ENCODE results near the gene STXBP1. TPM values are rescaled to one million over a fixed set of nuclear protein-coding genes. Genes with fewer than 3 reads are reported as not detected.

Gene STXBP1
- total RNA-seq, 1 experiment from 2014 or later = 44.0 TPM

DNA sequence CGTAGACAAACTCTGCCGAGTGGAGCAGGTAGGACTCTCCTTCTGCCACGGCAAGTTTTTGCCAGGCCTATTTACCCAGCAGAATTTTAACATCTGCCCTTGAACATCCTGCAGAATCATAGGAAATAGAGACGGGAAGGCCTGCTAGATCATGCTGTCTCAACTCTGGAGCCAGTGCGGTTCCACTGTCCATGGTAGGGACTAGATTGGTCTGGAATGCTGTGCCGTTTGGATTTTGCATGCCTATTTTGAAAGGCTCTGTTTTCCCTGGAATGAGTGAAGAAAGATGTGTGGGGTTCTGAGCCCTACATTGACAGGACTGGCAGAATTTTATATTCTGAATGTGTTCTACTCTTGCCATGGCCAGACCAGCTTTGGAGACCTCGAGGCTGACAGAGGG is 61.2 kb downstream of the STXBP1 start:
- no peaks in the 10 kb centered on the region for H3K27me3 ChIP-seq (ENCODE audit: insufficient read depth, low read depth)
- no peak for DNase-seq
- H3K4me2 ChIP-seq = no peak overlapping the region
- no peak overlapping the region for H3K27ac ChIP-seq
- H3K9me3 ChIP-seq (ENCODE audit: insufficient read depth, low read depth) = no peaks in the 10 kb centered on the region
- intact Hi-C loops (cut with micrococcal nuclease; ENCODE audit: unreplicated experiment) = no loop called here
- BruUV-seq (replicated peaks) = no TSS peak
- no peak overlapping the region for H3K4me3 ChIP-seq
- ChIA-PET CTCF (no interaction called here), POLR2A (ENCODE audit: unreplicated experiment) (no interaction called here)
- H3K4me1 ChIP-seq (replicated peaks; ENCODE audit: insufficient read depth) = no peaks in the 10 kb centered on the region
- no peak for TF ChIP-seq EZH2 (IDR thresholded peaks at IDR 0.05; ENCODE audit: low read depth)
- TF ChIP-seq, protein P1, sequence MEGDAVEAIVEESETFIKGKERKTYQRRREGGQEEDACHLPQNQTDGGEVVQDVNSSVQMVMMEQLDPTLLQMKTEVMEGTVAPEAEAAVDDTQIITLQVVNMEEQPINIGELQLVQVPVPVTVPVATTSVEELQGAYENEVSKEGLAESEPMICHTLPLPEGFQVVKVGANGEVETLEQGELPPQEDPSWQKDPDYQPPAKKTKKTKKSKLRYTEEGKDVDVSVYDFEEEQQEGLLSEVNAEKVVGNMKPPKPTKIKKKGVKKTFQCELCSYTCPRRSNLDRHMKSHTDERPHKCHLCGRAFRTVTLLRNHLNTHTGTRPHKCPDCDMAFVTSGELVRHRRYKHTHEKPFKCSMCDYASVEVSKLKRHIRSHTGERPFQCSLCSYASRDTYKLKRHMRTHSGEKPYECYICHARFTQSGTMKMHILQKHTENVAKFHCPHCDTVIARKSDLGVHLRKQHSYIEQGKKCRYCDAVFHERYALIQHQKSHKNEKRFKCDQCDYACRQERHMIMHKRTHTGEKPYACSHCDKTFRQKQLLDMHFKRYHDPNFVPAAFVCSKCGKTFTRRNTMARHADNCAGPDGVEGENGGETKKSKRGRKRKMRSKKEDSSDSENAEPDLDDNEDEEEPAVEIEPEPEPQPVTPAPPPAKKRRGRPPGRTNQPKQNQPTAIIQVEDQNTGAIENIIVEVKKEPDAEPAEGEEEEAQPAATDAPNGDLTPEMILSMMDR (conservative IDR thresholded peaks at IDR 0.05) = no peak
- no peak overlapping the region for H2AFZ ChIP-seq
- H3K79me2 ChIP-seq (ENCODE audit: low read depth) = no peaks in the 10 kb centered on the region
- H3K9me2 ChIP-seq (ENCODE audit: insufficient read depth) = no peaks in the 10 kb centered on the region
- no peaks in the 10 kb centered on the region for H4K20me1 ChIP-seq (ENCODE audit: insufficient read depth)
- H3F3A ChIP-seq (ENCODE audit: insufficient read depth, low read depth) = no peaks in the 10 kb centered on the region
- no peaks in the 10 kb centered on the region for H3K36me3 ChIP-seq (ENCODE audit: low read depth)

DNA sequence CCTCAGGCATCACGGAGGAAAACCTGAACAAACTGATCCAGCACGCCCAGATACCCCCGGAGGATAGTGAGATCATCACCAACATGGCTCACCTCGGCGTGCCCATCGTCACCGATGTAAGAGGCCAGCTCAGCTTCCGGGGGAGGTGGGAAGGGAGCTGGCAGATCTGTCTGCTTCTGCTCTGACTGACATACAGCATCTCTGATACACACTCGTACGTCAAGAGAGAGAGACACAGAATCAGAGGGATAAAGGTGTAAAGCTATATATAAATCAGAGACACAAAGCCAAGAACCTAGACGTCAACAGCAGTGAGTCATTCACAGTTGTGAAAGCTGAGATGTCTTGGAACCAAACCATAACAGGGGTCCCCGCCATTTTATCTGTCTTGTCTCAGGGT is 64.6 kb downstream of the STXBP1 start:
- intact Hi-C loops (cut with micrococcal nuclease; ENCODE audit: unreplicated experiment) = no loop called here
- no peak for DNase-seq
- Histone ChIP-seq H3K27ac (no peak overlapping the region), H3K9me3 (ENCODE audit: insufficient read depth, low read depth) (no peaks in the 10 kb centered on the region), H3K79me2 (ENCODE audit: low read depth) (no peaks in the 10 kb centered on the region), H2AFZ (no peak overlapping the region), H3K36me3 (ENCODE audit: low read depth) (no peaks in the 10 kb centered on the region), H3K4me1 (replicated peaks; ENCODE audit: insufficient read depth) (no peaks in the 10 kb centered on the region), H4K20me1 (ENCODE audit: insufficient read depth) (no peaks in the 10 kb centered on the region), H3K4me2 (no peak overlapping the region), H3F3A (ENCODE audit: insufficient read depth, low read depth) (no peaks in the 10 kb centered on the region), H3K27me3 (ENCODE audit: insufficient read depth, low read depth) (no peaks in the 10 kb centered on the region), H3K4me3 (no peak overlapping the region), H3K9me2 (ENCODE audit: insufficient read depth) (no peaks in the 10 kb centered on the region)
- CTCF ChIA-PET = no interaction called here
- no peak for TF ChIP-seq EZH2 (IDR thresholded peaks at IDR 0.05; ENCODE audit: low read depth)
- TF ChIP-seq, protein P1 (conservative IDR thresholded peaks at IDR 0.05) = no peak
- POLR2A ChIA-PET (ENCODE audit: unreplicated experiment) = no interaction called here
- no TSS peak for BruUV-seq (replicated peaks)

DNA sequence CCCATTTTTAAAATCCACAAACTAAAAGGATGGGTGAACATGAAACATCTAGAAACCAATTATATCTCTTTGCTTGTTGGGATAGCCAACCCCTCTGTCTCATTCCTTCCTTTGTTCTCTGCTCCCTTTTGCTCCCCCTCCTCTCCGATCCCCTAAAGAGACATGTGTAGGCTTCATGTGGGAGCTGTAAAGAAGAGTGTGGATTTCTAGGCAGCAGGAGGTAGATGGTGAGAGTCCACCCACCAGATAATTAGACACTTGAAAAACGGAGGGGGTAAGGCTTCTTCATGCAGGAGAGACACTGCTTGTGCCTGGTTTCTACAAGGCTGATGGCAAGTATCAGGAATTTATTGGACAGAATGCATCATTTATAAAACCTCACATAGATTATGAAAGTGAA is 67.4 kb downstream of the STXBP1 start:
- DNase-seq = no peak
- intact Hi-C loops (cut with micrococcal nuclease; ENCODE audit: unreplicated experiment) = no loop called here
- Histone ChIP-seq H3K79me2 (ENCODE audit: low read depth) (no peaks in the 10 kb centered on the region), H3F3A (ENCODE audit: insufficient read depth, low read depth) (no peaks in the 10 kb centered on the region), H3K4me3 (no peak overlapping the region), H3K27ac (no peak overlapping the region), H3K9me2 (ENCODE audit: insufficient read depth) (no peaks in the 10 kb centered on the region), H3K36me3 (ENCODE audit: low read depth) (no peaks in the 10 kb centered on the region), H3K4me1 (replicated peaks; ENCODE audit: insufficient read depth) (peaks cover 6% of the 10 kb centered on the region), H3K27me3 (ENCODE audit: insufficient read depth, low read depth) (no peaks in the 10 kb centered on the region), H2AFZ (no peak overlapping the region), H3K4me2 (no peak overlapping the region), H3K9me3 (ENCODE audit: insufficient read depth, low read depth) (no peaks in the 10 kb centered on the region), H4K20me1 (ENCODE audit: insufficient read depth) (no peaks in the 10 kb centered on the region)
- BruUV-seq (replicated peaks) = no TSS peak
- ChIA-PET CTCF (no interaction called here), POLR2A (ENCODE audit: unreplicated experiment) (interaction anchor here (1.0 kb wide), 1 partner anchor 55 kb away, joined by 4 read pairs; the partner anchor contains the start of gene TOR2A)
- TF ChIP-seq, protein P1 (conservative IDR thresholded peaks at IDR 0.05) = no peak
- no peak for TF ChIP-seq EZH2 (IDR thresholded peaks at IDR 0.05; ENCODE audit: low read depth)
